ENCODE measurements around the gene NUP155. TPM values are rescaled to one million over a fixed set of nuclear protein-coding genes. Genes with fewer than 3 reads are reported as not detected.

NUP155 gene
- total and polyA plus RNA-seq, 2 donors from 2014 or later, result 4.2 to 21.5 TPM

- H3K4me1 ChIP-seq (ENCODE audit: control insufficient read depth in 2 of 3, insufficient read depth in 2 of 3, low read depth in 1 of 3, low read length in 3 of 3), result no peaks in the 10 kb centered on the region
- DNase-seq (no peak), FAIRE-seq (no peak)
- no peak for TF ChIP-seq CTCF (IDR thresholded peaks at IDR 0.05; ENCODE audit: borderline replicate concordance, extremely low read depth, insufficient read depth)
- intact Hi-C loops (cut with DNase I), result no loop called here
- H3K27ac ChIP-seq (ENCODE audit: low read depth in 2 of 2, low read length in 2 of 2), result no peak overlapping the region
- H3K9me3 ChIP-seq (ENCODE audit: control insufficient read depth in 2 of 3, insufficient read depth in 1 of 3, low read length in 3 of 3), result no peaks in the 10 kb centered on the region
- no peaks in the 10 kb centered on the region for H3K36me3 ChIP-seq (ENCODE audit: control insufficient read depth in 2 of 3, insufficient read depth in 3 of 3, low read length in 3 of 3)
- H3K4me3 ChIP-seq (ENCODE audit: low read length in 3 of 3), result no peak overlapping the region
- no peak overlapping the region for H3K9ac ChIP-seq (ENCODE audit: low read length in 3 of 3)
- no peaks in the 10 kb centered on the region for H3K27me3 ChIP-seq (ENCODE audit: control insufficient read depth, insufficient read depth, low read length)
Observed at GRCh38 chr5:37412515-37412914, 41.6 kb upstream of the NUP155 start.

GRCh38 chr5:37400501-37400900, 29.6 kb upstream of the NUP155 start:
- H3K9me3 ChIP-seq (ENCODE audit: control insufficient read depth in 2 of 3, insufficient read depth in 1 of 3, low read length in 3 of 3), result no peaks in the 10 kb centered on the region
- DNase-seq, result no peak
- no peak overlapping the region for H3K9ac ChIP-seq (ENCODE audit: low read length in 3 of 3)
- FAIRE-seq, result no peak
- H3K36me3 ChIP-seq (ENCODE audit: control insufficient read depth in 2 of 3, insufficient read depth in 3 of 3, low read length in 3 of 3), result peaks cover 0 to 13% (median 3%) of the 10 kb centered on the region in 3 donors
- no peak overlapping the region for H3K4me3 ChIP-seq (ENCODE audit: low read length in 3 of 3)
- no peak overlapping the region for H3K27ac ChIP-seq (ENCODE audit: low read depth in 2 of 2, low read length in 2 of 2)
- intact Hi-C loops (cut with DNase I), result no loop called here
- TF ChIP-seq CTCF (IDR thresholded peaks at IDR 0.05; ENCODE audit: borderline replicate concordance, extremely low read depth, insufficient read depth), result no peak
- H3K27me3 ChIP-seq (ENCODE audit: control insufficient read depth, insufficient read depth, low read length), result no peaks in the 10 kb centered on the region
- H3K4me1 ChIP-seq (ENCODE audit: control insufficient read depth in 2 of 3, insufficient read depth in 2 of 3, low read depth in 1 of 3, low read length in 3 of 3), result no peaks in the 10 kb centered on the region

GRCh38 chr5:37396352-37396751, 25.4 kb upstream of the NUP155 start:
- no peak overlapping the region for H3K9ac ChIP-seq (ENCODE audit: low read length in 3 of 3)
- no peak for TF ChIP-seq CTCF (IDR thresholded peaks at IDR 0.05; ENCODE audit: borderline replicate concordance, extremely low read depth, insufficient read depth)
- peaks cover 0 to 25% (median 3%) of the 10 kb centered on the region in 3 donors for H3K36me3 ChIP-seq (ENCODE audit: control insufficient read depth in 2 of 3, insufficient read depth in 3 of 3, low read length in 3 of 3)
- FAIRE-seq, result no peak
- intact Hi-C loops (cut with DNase I), result no loop called here
- no peaks in the 10 kb centered on the region for H3K27me3 ChIP-seq (ENCODE audit: control insufficient read depth, insufficient read depth, low read length)
- H3K9me3 ChIP-seq (ENCODE audit: control insufficient read depth in 2 of 3, insufficient read depth in 1 of 3, low read length in 3 of 3), result no peaks in the 10 kb centered on the region
- DNase-seq, result no peak
- no peak overlapping the region for H3K27ac ChIP-seq (ENCODE audit: low read depth in 2 of 2, low read length in 2 of 2)
- H3K4me3 ChIP-seq (ENCODE audit: low read length in 3 of 3), result no peak overlapping the region
- no peaks in the 10 kb centered on the region for H3K4me1 ChIP-seq (ENCODE audit: control insufficient read depth in 2 of 3, insufficient read depth in 2 of 3, low read depth in 1 of 3, low read length in 3 of 3)

DNA sequence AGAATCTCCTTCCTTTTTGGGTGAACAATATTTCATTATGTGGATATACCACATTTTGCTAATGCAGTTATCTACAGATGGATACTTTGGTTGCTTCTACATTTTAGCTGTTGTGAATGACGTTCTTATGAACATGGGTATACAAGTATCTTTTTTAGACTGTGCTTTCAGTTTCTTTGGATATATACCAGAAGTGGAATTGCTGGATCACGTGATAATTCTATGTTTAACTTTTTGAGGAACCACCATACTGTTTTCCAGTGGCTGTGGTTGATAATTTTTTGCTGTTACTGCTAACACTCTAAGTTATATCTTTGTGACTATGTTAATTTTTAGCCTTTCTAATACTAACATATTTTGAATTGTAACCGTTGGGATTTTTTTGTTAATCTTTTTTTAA, 20.7 kb upstream of the NUP155 start:
- TF ChIP-seq CTCF (IDR thresholded peaks at IDR 0.05; ENCODE audit: borderline replicate concordance, extremely low read depth, insufficient read depth), result no peak
- no peaks in the 10 kb centered on the region for H3K27me3 ChIP-seq (ENCODE audit: control insufficient read depth, insufficient read depth, low read length)
- no peak overlapping the region for H3K9ac ChIP-seq (ENCODE audit: low read length in 3 of 3)
- no peak overlapping the region for H3K4me3 ChIP-seq (ENCODE audit: low read length in 3 of 3)
- no peak for FAIRE-seq
- H3K9me3 ChIP-seq (ENCODE audit: control insufficient read depth in 2 of 3, insufficient read depth in 1 of 3, low read length in 3 of 3), result no peaks in the 10 kb centered on the region
- peaks cover 0 to 18% (median 0%) of the 10 kb centered on the region in 3 donors for H3K36me3 ChIP-seq (ENCODE audit: control insufficient read depth in 2 of 3, insufficient read depth in 3 of 3, low read length in 3 of 3)
- intact Hi-C loops (cut with DNase I), result no loop called here
- no peak overlapping the region for H3K27ac ChIP-seq (ENCODE audit: low read depth in 2 of 2, low read length in 2 of 2)
- H3K4me1 ChIP-seq (ENCODE audit: control insufficient read depth in 2 of 3, insufficient read depth in 2 of 3, low read depth in 1 of 3, low read length in 3 of 3), result no peaks in the 10 kb centered on the region
- DNase-seq, result no peak
